ENCODE results near the gene SH3RF3.

- TF ChIP-seq POLR2AphosphoS5 (IDR thresholded peaks at IDR 0.05; ENCODE audit: low read depth, low read length) = no peak
- TF ChIP-seq SIN3A (IDR thresholded peaks at IDR 0.05; ENCODE audit: borderline replicate concordance, insufficient read depth, low read length) = no peak
- TF ChIP-seq REST (IDR thresholded peaks at IDR 0.05; ENCODE audit: insufficient read depth in 1 of 2, low read depth in 2 of 2, low read length in 2 of 2) = peak in 1 of 2 experiments; percentile 28; a peak in 1 of 4 replicates
- TF ChIP-seq TAF1 (IDR thresholded peaks at IDR 0.05; ENCODE audit: borderline replicate concordance, insufficient read depth, low read length) = no peak
- TF ChIP-seq FOXP2 (optimal IDR thresholded peaks at IDR 0.05; ENCODE audit: borderline replicate concordance, extremely low read depth, extremely low read length, insufficient read depth) = peak; percentile 35
Measured at GRCh38 chr2:109339519-109339966, 210.5 kb downstream of the SH3RF3 start.
